HepG2 (cell line): Measurements from ENCODE around the gene HECTD4. TPM values are rescaled to one million over a fixed set of nuclear protein-coding genes. Genes with fewer than 3 reads are reported as not detected.

Experiments used
- ATAC-seq: fragments of 200-7000 bp; cut with Tn5 transposase; 3 replicates; pipeline ENCODE4 v1.9.1; 2020; ENCODE audit warnings: mild to moderate bottlenecking, moderate library complexity
- BruUV-seq: library from RNA; stranded (reverse); fragments of 400-500 nt; replicated peaks from 2 replicates; lab custom pipeline; 2021; lab: Mats Ljungman, UMichigan
- CTCF ChIA-PET: fragments of 300-600 bp; formaldehyde crosslinking; extraction: SDS; loops from one replicate; lab custom pipeline; 2021; ENCODE audit warnings: low total read pairs, inconsistent platforms, low intra/inter-chr PET ratio; lab: Yijun Ruan, JAX
- POLR2A ChIA-PET: fragments of 350-600 bp; sonication (Branson Sonifier 250); formaldehyde crosslinking; loops from one replicate; lab custom pipeline; 2020; ENCODE audit warnings: antibody characterized with exemption, inconsistent platforms; lab: Yijun Ruan, JAX
- DNase-seq: peaks from one replicate; pipeline ENCODE4 v3.0.0-alpha.2; 2015; ENCODE audit warnings: low spot score
- FAIRE-seq: peaks from 3 replicates; lab custom pipeline; 2011; peaks lifted over from hg19 to GRCh38; lab: Jason Lieb, UNC
- H2AFZ ChIP-seq: one replicate; pipeline ENCODE4 v1.6.1; 2011; ENCODE audit warnings: low read length, inconsistent platforms
- H3K27ac ChIP-seq: fragments of 300-600 bp; 3 replicates; pipeline ENCODE4 v1.8.0; 2011; ENCODE audit warnings: mixed run types, mild to moderate bottlenecking, mixed read lengths, low read length, inconsistent platforms; ENCODE audit not compliant: insufficient read depth; ENCODE audit errors: extremely low read length
- H3K27me3 ChIP-seq, 2 experiments: fragments of 200-600 bp in 1 of 2; 2 replicates in 1 of 2; 3 replicates in 1 of 2; pipeline versions ENCODE4 v1.6.0 to v1.8.0; 2011; ENCODE audit warnings: low read length in 2 of 2, mild to moderate bottlenecking in 2 of 2, moderate library complexity in 2 of 2, inconsistent platforms in 1 of 2; ENCODE audit not compliant: insufficient read depth in 2 of 2, control insufficient read depth in 1 of 2
- H3K36me3 ChIP-seq, 2 experiments: fragments of 200-600 bp in 1 of 2; replicated peaks in 1 of 2; 2 replicates in 1 of 2; 3 replicates in 1 of 2; pipeline versions ENCODE4 v1.5.1 to v1.8.0; 2011; ENCODE audit warnings: low read length in 2 of 2, inconsistent platforms in 1 of 2; ENCODE audit not compliant: insufficient read depth in 2 of 2, control insufficient read depth in 1 of 2
- H3K4me1 ChIP-seq: 2 replicates; pipeline ENCODE4 v1.5.1; 2012; ENCODE audit warnings: low read length, inconsistent platforms; ENCODE audit not compliant: insufficient read depth
- H3K4me2 ChIP-seq: 2 replicates; pipeline ENCODE4 v1.6.0; 2011; ENCODE audit warnings: low read depth, low read length, inconsistent platforms
- H3K4me3 ChIP-seq, 3 experiments: fragments of 200-600 bp in 1 of 3; sonication (generic), shearing (Covaris generic) in 1 of 3; replicated peaks in 1 of 3; 2 replicates each; pipeline ENCODE4 v1.5.1; 2011 to 2016; ENCODE audit warnings: low read length in 3 of 3, inconsistent platforms in 2 of 3, low read depth in 2 of 3, mild to moderate bottlenecking in 2 of 3, control low read depth in 1 of 3, mixed read lengths in 1 of 3; ENCODE audit not compliant: insufficient read depth in 1 of 3
- H3K79me2 ChIP-seq: one replicate; pipeline ENCODE4 v1.6.1; 2011; ENCODE audit warnings: low read length, inconsistent platforms; ENCODE audit not compliant: insufficient read depth
- H3K9ac ChIP-seq: 2 replicates; pipeline ENCODE4 v1.6.0; 2011; ENCODE audit warnings: mild to moderate bottlenecking, low read depth, low read length, inconsistent platforms; ENCODE audit not compliant: insufficient read depth
- H3K9me3 ChIP-seq: 2 replicates; pipeline ENCODE4 v1.5.1; 2012; ENCODE audit warnings: mild to moderate bottlenecking, low read length
- H4K20me1 ChIP-seq: 2 replicates; pipeline ENCODE4 v1.6.0; 2011; ENCODE audit warnings: inconsistent platforms, mild to moderate bottlenecking, low read length, moderate library complexity; ENCODE audit not compliant: insufficient read depth
- BCL3 ChIP-seq: sonication (generic); formaldehyde crosslinking; IDR thresholded peaks from 2 replicates; pipeline ENCODE4 v1.5.1; 2020; ENCODE audit warnings: mild to moderate bottlenecking, missing genetic modification reagents, moderate library complexity
- KLF12 ChIP-seq: sonication (generic); formaldehyde crosslinking; IDR thresholded peaks from 2 replicates; pipeline ENCODE4 v1.4.0; 2020; ENCODE audit warnings: missing genetic modification reagents, borderline replicate concordance
- ONECUT2 ChIP-seq: sonication (generic); formaldehyde crosslinking; IDR thresholded peaks from 2 replicates; pipeline ENCODE4 v1.4.0; 2020; ENCODE audit warnings: missing genetic modification reagents
- PRPF4 ChIP-seq: fragments of 200-400 bp; formaldehyde crosslinking; IDR thresholded peaks from 2 replicates; pipeline ENCODE4 v1.6.1; 2016; ENCODE audit warnings: low read length, low read depth; ENCODE audit not compliant: poor library complexity, severe bottlenecking
- RXRA ChIP-seq: sonication (generic); formaldehyde crosslinking; IDR thresholded peaks from 2 replicates; pipeline ENCODE4 v1.5.1; 2020; ENCODE audit warnings: missing genetic modification reagents
- SP1 ChIP-seq, 2 experiments: fragments of 450-650 bp in 1 of 2; sonication (generic) in 1 of 2; formaldehyde crosslinking in 1 of 2; IDR thresholded peaks; 2 replicates each; pipeline versions ENCODE4 v1.4.0 to v1.6.1; 2016 to 2020; ENCODE audit warnings: missing genetic modification reagents in 1 of 2
- XRCC5 ChIP-seq: fragments of 200-400 bp; formaldehyde crosslinking; optimal IDR thresholded peaks from 2 replicates; pipeline ENCODE3; 2017; ENCODE audit warnings: mild to moderate bottlenecking, low read length
- ZNF234 ChIP-seq: sonication (generic); formaldehyde crosslinking; conservative IDR thresholded peaks from 2 replicates; pipeline ENCODE4 v1.5.1; 2020; ENCODE audit warnings: mild to moderate bottlenecking, missing genetic modification reagents
- ZNF318 ChIP-seq: sonication (generic); formaldehyde crosslinking; IDR thresholded peaks from 2 replicates; pipeline ENCODE4 v1.4.0; 2020; ENCODE audit warnings: mild to moderate bottlenecking, missing genetic modification reagents
- ZNF512 ChIP-seq: sonication (generic); formaldehyde crosslinking; IDR thresholded peaks from 2 replicates; pipeline ENCODE4 v1.4.0; 2020; ENCODE audit warnings: mild to moderate bottlenecking, missing genetic modification reagents
- ZNF597 ChIP-seq: sonication (generic); formaldehyde crosslinking; IDR thresholded peaks from 2 replicates; pipeline ENCODE4 v1.5.0; 2020; ENCODE audit warnings: missing genetic modification reagents
- ZNF660 ChIP-seq: sonication (generic); formaldehyde crosslinking; IDR thresholded peaks from 2 replicates; pipeline ENCODE4 v1.5.1; 2020; ENCODE audit warnings: mild to moderate bottlenecking, low read depth, missing genetic modification reagents, borderline replicate concordance
- WGBS: methylation state at CpG from one replicate; pipeline ENCODE4 v1.1.6; 2017; ENCODE audit warnings: low lambda C conversion rate; 5-methylcytosine and 5-hydroxymethylcytosine counted together
- in situ Hi-C: cut with HindIII; loops from 2 replicates; pipeline ENCODE4 v1.10.0; 2017; ENCODE audit warnings: low pct_unique_long_range_greater_than_20kb; ENCODE audit not compliant: extremely low pct_ligation_motif_present
- intact Hi-C: fragments of 100-400 bp; cut with micrococcal nuclease; formaldehyde crosslinking; loops from one replicate; pipeline ENCODE4 v1.10.0; 2022; ENCODE audit not compliant: unreplicated experiment
- polyA plus RNA-seq, 8 experiments: library from polyadenylated mRNA; depleted of rRNA in 3 of 8; stranded (reverse) in 7 of 8; unstranded in 1 of 8; fragments of >200 nt; fragmentation: Illumina TruSeq in 4 of 8; extraction: Trizol in 4 of 8; gene quantifications; 2 replicates each; pipeline versions ENCODE4 v1.2.1 to v1.2.3, GENCODE V29; 2011 to 2016; ENCODE audit warnings: low read depth in 4 of 8, missing spikeins in 1 of 8, mixed read lengths in 1 of 8; ENCODE audit not compliant: insufficient read depth in 1 of 8
- total RNA-seq, 5 experiments: library from RNA; depleted of rRNA; stranded (reverse); fragments of >200 nt; fragmentation: Illumina TruSeq; extraction: Trizol; gene quantifications; 2 replicates each; pipeline ENCODE4 v1.2.3, GENCODE V29; 2016; ENCODE audit warnings: low read depth in 1 of 5

HECTD4 gene
- total and polyA plus RNA-seq, 2 of the 13 experiments (the other 11 are each of a cell fraction or from before 2014, with no cell fraction given) = 9.0 to 11.4 TPM

GRCh38 chr12:112219195-112219594, 163.0 kb downstream of the HECTD4 start:
- no TSS peak for BruUV-seq
- intact Hi-C loops = no loop called here
- POLR2A ChIA-PET = no interaction called here
- Histone ChIP-seq H3K4me1 (peaks cover 9% of the 10 kb centered on the region), H2AFZ (no peak overlapping the region), H4K20me1 (no peaks in the 10 kb centered on the region)
- ATAC-seq = no peak; the same call in 1 of the 3 replicates
- TF ChIP-seq ZNF234 (CRISPR knock-in tag) (no peak), ZNF512 (no peak), XRCC5 (no peak), ZNF597 (CRISPR knock-in tag) (no peak), ZNF660 (no peak), BCL3 (CRISPR knock-in tag) (no peak), ONECUT2 (CRISPR knock-in tag) (no peak), ZNF318 (CRISPR knock-in tag) (no peak), SP1 (IDR thresholded peaks at IDR 0.05) (no peak), SP1 (CRISPR knock-in tag; IDR thresholded peaks at IDR 0.05) (no peak), RXRA (CRISPR knock-in tag) (no peak), KLF12 (CRISPR knock-in tag) (no peak), PRPF4 (no peak)
- TF ChIP-seq, all 625 proteins: peak for 0
- in situ Hi-C loops = no loop called here
- 92% methylated on average over 11 of the region's 11 CpGs for WGBS
- H3K4me3 ChIP-seq = no peak overlapping the region
- no peaks in the 10 kb centered on the region for H3K27me3 ChIP-seq
- H3K4me2 ChIP-seq = no peak overlapping the region
- peaks cover 2 to 3% of the 10 kb centered on the region in 2 experiments; a peak in 2 of 5 replicates for H3K36me3 ChIP-seq
- no peak overlapping the region for H3K9ac ChIP-seq
- H3K27ac ChIP-seq = no peak overlapping the region
- H3K79me2 ChIP-seq = no peaks in the 10 kb centered on the region
- FAIRE-seq (no peak), DNase-seq (no peak)
- CTCF ChIA-PET = no interaction called here
- no peaks in the 10 kb centered on the region for H3K9me3 ChIP-seq
